Psoas muscle (tissue), 8 donors: ENCODE results near the gene BANK1. TPM values are rescaled to one million over a fixed set of nuclear protein-coding genes. Genes with fewer than 3 reads are reported as not detected.

Source experiments
- ATAC-seq, 4 donors: fragments of 200-7000 bp; cut with Tn5 transposase; one replicate each; pipeline ENCODE4 v1.9.1; 2020; ENCODE audit warnings: moderate library complexity in 3 of 4, mild to moderate bottlenecking in 2 of 4
- DNase-seq, 2 donors: peaks; one replicate each; pipeline ENCODE4 v3.0.0-alpha.2; 2020
- H3K27ac ChIP-seq: fragments of 200-600 bp; one replicate; pipeline ENCODE4 v1.8.0; 2022
- H3K27me3 ChIP-seq, 3 donors: fragments of 200-600 bp in 1 of 3; one replicate each; pipeline versions ENCODE4 v1.6.1 to v1.8.0; 2013 to 2022; ENCODE audit warnings: low read length in 2 of 3, mild to moderate bottlenecking in 2 of 3, moderate library complexity in 1 of 3; ENCODE audit not compliant: insufficient read depth in 3 of 3
- H3K36me3 ChIP-seq, 2 donors: fragments of 200-600 bp in 1 of 2; one replicate each; pipeline versions ENCODE4 v1.6.1 to v1.8.0; 2013 to 2022; ENCODE audit warnings: low read depth in 1 of 2, mild to moderate bottlenecking in 1 of 2, moderate library complexity in 1 of 2; ENCODE audit not compliant: insufficient read depth in 1 of 2
- H3K4me1 ChIP-seq: fragments of 200-600 bp; one replicate; pipeline ENCODE4 v1.8.0; 2022
- H3K4me3 ChIP-seq: fragments of 200-600 bp; one replicate; pipeline ENCODE4 v1.8.0; 2022; ENCODE audit warnings: mild to moderate bottlenecking
- H3K9me3 ChIP-seq: fragments of 200-600 bp; one replicate; pipeline ENCODE4 v1.8.0; 2022
- CTCF ChIP-seq: fragments of 200-600 bp; IDR thresholded peaks from one replicate; pipeline ENCODE4 v1.8.0; 2022; ENCODE audit warnings: antibody characterized with exemption
- WGBS, 3 donors: extraction: QIAGEN DNeasy Blood & Tissue Kit; methylation state at CpG; one replicate each; pipeline versions ENCODE4 v1.1.6 to v1.1.7; 2013; 5-methylcytosine and 5-hydroxymethylcytosine counted together
- intact Hi-C, 2 donors: fragments of 100-400 bp; cut with DNase I; formaldehyde crosslinking; loops; one replicate each; pipeline versions ENCODE4 v1.11.0 to v1.14.2; 2022
- polyA plus RNA-seq, 3 donors: library from polyadenylated mRNA; stranded (reverse); fragments of 200-250 nt; gene quantifications; one replicate each; pipeline ENCODE4 v1.2.3, GENCODE V29; 2013
- total RNA-seq, 4 donors: library from RNA; stranded (reverse); fragmentation: NEBNext Ultra II Directional in 2 of 4; extraction: Animal tissue kit (Norgen Biotek cat#: 25700) in 2 of 4; gene quantifications; one replicate each; pipeline versions ENCODE4 v1.2.1 to v1.2.4, GENCODE V29; 2021 to 2023
- donor health status: healthy with polysubstance abuse.
- donor health status: DM: no; HTN: no; CAD: no; lungs with moderate emphysema.
- donor health status: Bipolar disorder and iron deficiency.
- donor health status: healthy.
- donor health status: DM: yes; HTN: yes; CAD: no.
- donor health status: DM: no; HTN: no; CAD: no.
- donor health status: DM: no; HTN: no; CAD: no.
- donor health status: DM: yes; HTN: yes; CAD: no.

Gene BANK1
- total and polyA plus RNA-seq, 7 donors = 0.07 to 0.55 (median 0.17) TPM

DNA sequence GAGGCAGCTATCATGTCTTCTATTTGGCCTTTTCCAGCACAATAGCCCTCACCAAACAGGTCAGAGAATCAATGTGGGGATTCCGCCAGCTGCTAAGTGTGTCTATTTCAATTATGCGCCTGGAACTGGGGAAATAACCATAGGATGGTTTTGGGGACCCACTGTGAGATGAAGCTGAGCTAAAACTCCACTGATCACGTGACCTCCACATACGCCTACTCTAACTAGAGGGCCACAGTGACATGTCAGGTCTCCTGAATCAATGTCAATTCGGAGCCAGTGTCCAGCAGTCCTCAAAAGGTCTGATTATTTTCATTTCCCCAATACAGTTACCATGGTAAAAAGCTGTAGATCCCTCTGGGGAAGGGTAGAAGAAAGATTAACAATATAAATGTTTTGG lies 10.2 kb upstream of the BANK1 start:
- WGBS, 3 donors = 87 to 95% (median 88%) methylated on average over 5 of the region's 5 CpGs
- intact Hi-C loops = no loop called here
- TF ChIP-seq CTCF = no peak
- Histone ChIP-seq H3K36me3 (no peaks in the 10 kb centered on the region), H3K4me3 (no peak overlapping the region), H3K9me3 (no peaks in the 10 kb centered on the region), H3K27me3 (no peaks in the 10 kb centered on the region), H3K4me1 (no peaks in the 10 kb centered on the region), H3K27ac (no peak overlapping the region)
- ATAC-seq (no peak), DNase-seq (no peak)

DNA sequence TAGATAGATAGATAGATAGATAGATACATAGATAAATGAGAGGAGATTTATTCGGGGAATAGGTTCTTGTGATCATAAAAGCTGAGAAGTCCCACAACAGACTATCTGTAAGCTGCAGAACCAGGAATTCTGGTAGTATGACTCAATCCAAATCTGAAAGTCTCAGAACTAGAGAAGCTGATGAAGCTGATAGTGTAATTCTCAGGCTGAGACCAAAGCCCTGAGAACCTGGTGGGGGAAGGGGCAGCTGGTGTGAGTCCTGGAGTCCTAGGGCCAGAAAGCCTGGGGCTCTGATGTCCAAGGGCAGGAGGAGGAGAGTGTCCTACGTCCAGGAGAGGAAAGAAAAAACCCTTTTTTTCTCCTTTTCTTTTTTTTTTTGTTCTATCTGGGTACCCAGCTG lies 8.0 kb upstream of the BANK1 start:
- no peak for ATAC-seq
- Histone ChIP-seq H3K9me3 (peaks cover 5% of the 10 kb centered on the region), H3K4me3 (no peak overlapping the region), H3K36me3 (no peaks in the 10 kb centered on the region), H3K27me3 (no peaks in the 10 kb centered on the region), H3K4me1 (no peaks in the 10 kb centered on the region), H3K27ac (no peak overlapping the region)
- no peak for DNase-seq
- 64 to 75% (median 69%) methylated on average over 2 of the region's 2 CpGs for WGBS, 3 donors
- TF ChIP-seq CTCF = no peak
- intact Hi-C loops = no loop called here

GRCh38 chr4:101784957-101785356 lies 5.6 kb upstream of the BANK1 start:
- TF ChIP-seq CTCF = no peak
- Histone ChIP-seq H3K4me1 (no peaks in the 10 kb centered on the region), H3K36me3 (no peaks in the 10 kb centered on the region), H3K9me3 (peaks cover 5% of the 10 kb centered on the region), H3K27me3 (no peaks in the 10 kb centered on the region), H3K4me3 (no peak overlapping the region), H3K27ac (no peak overlapping the region)
- intact Hi-C loops = no loop called here
- 78 to 88% (median 83%) methylated on average over 1 of the region's 1 CpG for WGBS, 3 donors
- no peak for ATAC-seq
- DNase-seq = no peak

DNA sequence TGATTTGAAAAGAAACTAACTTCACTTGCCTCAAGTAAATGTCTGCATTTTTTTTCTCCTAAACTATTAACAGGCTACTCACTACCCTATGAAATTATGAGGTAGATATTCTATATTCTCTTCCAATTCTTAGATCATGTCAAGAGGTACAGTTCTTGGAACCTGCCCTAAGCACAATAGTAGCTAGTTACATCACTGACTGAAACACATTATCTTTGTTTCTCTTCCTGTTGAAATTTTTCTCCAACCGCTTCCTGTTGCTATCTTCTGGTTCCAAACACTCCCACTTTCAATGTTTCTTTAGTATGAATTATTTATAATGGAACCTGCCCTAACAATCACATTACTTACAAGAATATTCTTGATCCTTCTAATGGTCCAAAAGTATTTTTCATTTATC lies 5.0 kb upstream of the BANK1 start:
- DNase-seq = no peak

More for the DNA sequence above, 5.0 kb upstream of the BANK1 start:
- Histone ChIP-seq H3K9me3 (peaks cover 5% of the 10 kb centered on the region), H3K36me3 (no peaks in the 10 kb centered on the region), H3K4me3 (no peak overlapping the region), H3K27ac (no peak overlapping the region), H3K27me3 (peaks cover 0 to 1% (median 0%) of the 10 kb centered on the region in 3 donors), H3K4me1 (no peaks in the 10 kb centered on the region)
- intact Hi-C loops = no loop called here
- ATAC-seq = no peak
- 83 to 97% (median 94%) methylated on average over 1 of the region's 1 CpG for WGBS, 3 donors
- TF ChIP-seq CTCF = no peak
